Dermis blood vessel endothelial cell (primary cell): Measurements from ENCODE around the gene SLC26A4. TPM values are rescaled to one million over a fixed set of nuclear protein-coding genes. Genes with fewer than 3 reads are reported as not detected.

ENCODE experiments used
- DNase-seq: peaks from one replicate; pipeline ENCODE4 v3.0.0; 2010
- total RNA-seq: library from RNA; depleted of rRNA; stranded (reverse); fragments of >200 nt; gene quantifications from 2 replicates; pipeline ENCODE4 v1.2.3, GENCODE V29; 2014

Gene SLC26A4
- total RNA-seq, 1 donor from 2014 or later = 9.4 TPM

DNA sequence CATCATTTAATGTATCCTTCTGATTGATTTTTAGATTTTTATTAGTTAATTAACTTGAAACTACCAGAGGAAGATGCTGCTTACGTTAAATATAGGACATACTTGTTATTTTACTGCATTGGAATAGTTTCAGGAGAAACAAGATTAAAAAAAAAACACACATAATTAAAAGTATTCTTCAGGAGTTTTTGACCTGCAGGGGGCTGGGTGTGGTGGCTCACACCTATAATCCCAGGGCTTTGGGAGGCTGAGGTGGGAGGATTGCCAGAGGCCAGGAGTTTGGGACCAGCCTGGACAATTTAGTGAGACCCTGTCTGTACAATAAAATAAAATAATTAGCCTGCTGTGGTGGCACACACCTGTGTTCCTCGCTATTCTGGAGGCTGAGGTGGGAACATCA lies 94.0 kb downstream of the SLC26A4 start:
- no peak for DNase-seq

DNA sequence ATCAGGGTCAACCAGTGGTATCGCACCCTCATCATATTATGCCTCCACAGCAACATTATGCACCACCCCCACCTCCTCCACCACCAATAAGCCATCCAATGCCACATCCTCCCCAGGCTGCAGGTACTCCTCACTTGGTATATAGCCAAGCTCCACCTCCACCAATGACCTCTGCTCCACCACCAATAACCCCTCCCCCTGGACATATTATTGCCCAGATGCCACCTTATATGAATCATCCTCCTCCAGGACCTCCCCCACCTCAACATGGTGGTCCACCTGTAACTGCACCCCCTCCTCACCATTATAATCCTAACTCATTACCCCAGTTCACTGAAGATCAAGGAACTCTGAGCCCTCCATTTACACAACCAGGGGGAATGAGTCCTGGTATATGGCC lies 98.0 kb downstream of the SLC26A4 start:
- no peak for DNase-seq

- no peak for DNase-seq
Measured at GRCh38 chr7:107767391-107767790, 106.8 kb downstream of the SLC26A4 start.

Other genes starting within 250 kb of the SLC26A4 start
- 0.17 TPM in 1 of 2 replicates, not detected in the other for gene GPR22, start 190.8 kb upstream of the SLC26A4 start, total RNA-seq
- gene COG5, start 96.9 kb upstream of the SLC26A4 start, total RNA-seq = 34.7 and 59.9 TPM in 2 replicates
- gene DUS4L, start 96.9 kb upstream of the SLC26A4 start, total RNA-seq = 4.9 and 6.1 TPM in 2 replicates
- gene BCAP29, start 80.6 kb upstream of the SLC26A4 start, total RNA-seq = 98.2 and 109 TPM in 2 replicates
- 18.1 and 18.9 TPM in 2 replicates for gene CBLL1, start 83.3 kb downstream of the SLC26A4 start, total RNA-seq
- gene SLC26A3, start 142.4 kb downstream of the SLC26A4 start, total RNA-seq = not detected in 2 replicates
- gene DLD, start 230.4 kb downstream of the SLC26A4 start, total RNA-seq = 53.8 and 151 TPM in 2 replicates